NCI-H69 (cell line): Measurements from ENCODE around the gene COPZ1.

Experiments
- DNase-seq: peaks from one replicate; lab custom pipeline; 2025; lab: John Stamatoyannopoulos, UW

The COPZ1 gene

DNA sequence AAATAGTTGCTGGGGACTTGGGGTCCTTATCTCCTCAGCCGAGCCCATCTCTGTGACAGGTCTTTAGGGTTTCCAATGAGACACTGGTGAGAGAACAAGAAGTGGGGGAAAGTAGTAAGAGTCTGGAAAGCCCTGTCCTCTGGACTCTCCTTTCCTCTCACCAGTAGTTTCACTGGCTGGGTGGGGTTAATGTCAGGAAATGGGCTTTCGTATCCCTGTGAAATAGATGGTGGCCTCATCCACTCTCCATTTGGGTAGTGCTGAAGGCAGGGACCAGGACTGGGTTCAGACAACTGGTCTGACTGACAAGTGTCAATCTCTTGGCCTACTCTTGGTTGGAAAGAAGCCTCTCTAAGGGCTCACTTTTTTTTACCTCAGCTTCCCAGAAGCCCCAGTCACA lies 52.1 kb downstream of the COPZ1 start:
- DNase-seq = no peak

DNA sequence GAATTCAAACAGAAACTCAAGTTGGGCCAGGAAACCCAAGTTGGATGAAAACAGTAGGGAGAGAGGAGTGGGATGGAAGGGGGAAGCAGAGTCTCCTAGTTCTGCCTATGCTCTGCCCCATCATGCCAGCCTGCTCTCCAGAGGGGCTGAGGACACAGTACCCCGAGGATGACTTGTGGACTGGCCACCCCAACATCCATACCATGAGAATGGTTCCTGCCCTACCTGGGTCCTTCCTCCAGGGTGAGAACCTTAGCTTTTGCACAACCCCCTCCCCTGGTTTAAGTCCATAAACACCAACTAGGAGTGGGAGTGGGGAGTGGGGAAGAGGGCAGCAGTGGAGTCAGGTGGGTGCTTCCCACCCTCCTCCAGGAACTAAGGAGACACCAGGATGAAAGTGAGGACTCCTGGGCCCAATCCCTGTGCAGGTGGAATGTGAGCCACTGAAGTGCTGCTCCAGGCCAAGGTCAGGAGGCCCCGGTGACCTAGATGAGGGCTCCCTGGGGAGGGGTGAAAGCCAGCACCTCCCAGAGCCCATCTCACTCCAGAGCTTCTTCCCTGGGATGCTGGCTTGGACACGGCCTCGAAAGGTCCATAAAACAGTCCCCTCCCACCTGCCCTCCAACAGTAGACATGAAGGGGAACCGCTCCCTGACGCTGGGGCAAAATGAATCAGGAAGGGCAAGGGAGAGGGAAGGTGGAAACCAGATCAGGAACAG lies 53.0 kb downstream of the COPZ1 start:
- no peak for DNase-seq

DNA sequence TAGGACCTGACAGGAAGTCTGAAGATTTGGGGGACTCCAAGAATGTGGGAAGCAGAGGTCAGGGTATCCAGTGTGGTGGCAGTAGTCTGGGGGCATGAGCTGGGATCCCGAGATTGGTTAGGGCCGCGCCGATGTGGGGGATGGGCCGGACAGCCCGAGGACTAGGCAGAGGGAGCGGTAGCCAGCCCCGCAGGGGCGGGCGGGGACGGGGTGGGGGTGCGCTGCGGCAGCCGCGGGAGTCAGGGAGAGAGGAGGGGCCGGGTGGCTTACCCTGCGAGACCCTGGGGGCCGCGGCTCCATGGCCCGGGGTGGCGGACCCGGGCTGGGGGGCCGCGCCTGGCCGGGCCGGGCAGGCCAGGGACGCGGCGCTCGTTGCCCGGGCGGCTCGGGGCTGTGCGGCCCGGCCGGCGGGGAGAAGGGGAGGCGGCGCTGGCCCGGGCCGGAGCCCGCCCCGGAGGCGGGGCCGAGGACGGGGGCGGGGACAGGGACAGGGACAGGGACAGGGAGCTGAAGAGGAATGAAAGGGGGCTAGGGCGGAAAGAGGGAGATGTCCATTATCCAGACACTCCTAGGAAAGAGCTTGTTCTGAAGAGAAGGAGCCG lies 54.0 kb downstream of the COPZ1 start:
- peak; percentile 82 for DNase-seq

DNA sequence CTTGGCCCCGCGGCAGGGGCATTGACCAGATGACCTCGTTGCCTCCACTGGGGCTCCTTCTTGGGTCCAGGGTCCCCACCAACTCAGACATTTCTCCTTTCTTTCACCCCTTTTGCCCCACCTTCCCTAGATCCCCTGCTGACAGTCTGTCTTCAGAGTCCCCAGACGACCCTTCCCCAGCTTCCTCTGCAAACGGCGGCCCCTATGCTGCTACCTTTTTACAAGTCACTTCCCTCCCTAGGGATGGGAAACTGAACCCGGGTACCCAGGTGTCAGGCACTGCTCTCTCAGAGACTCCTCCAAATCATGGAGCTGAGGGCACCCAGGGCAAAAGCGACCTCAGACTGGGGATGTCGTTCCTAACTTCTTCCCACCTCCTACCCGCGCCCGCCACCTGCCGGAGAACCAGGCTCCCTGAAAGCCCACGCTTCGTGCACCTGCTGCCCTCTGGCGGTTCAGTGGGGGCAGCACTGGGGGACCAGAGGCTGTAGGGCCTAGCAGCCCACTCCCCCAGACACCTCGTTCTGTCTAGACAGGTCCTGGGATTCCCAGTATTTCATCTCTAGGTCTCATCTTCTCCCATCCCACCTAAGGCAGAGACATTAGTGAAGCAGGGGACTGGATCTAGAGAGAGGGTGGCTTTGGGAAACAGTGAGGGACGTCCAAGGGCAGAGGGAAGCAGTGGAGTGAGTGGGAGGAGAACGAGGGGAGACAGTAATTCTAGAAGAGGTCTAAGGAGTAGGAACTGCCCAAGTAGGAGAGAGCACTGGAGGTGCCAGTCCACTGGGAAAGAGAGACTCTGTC lies 54.7 kb downstream of the COPZ1 start:
- DNase-seq = peak; percentile 95

DNA sequence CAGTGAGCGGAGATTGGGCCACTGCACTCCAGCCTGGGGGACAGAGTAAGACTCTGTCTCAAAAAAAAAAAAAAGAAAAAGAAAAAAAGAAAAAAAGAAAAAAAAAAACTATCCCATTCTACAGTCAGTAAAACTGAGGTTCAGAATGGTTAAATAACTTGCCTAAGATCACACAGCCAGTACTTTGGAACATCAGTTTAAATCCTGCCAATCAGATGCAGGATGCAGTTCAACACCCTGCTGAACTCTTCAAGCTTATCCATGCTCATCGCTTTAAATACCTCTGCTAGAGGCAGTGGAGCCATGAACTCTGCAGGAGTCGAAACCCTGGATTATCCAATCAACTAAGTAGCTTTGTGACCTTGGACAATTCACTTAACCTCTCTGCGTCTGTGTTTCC lies 56.2 kb downstream of the COPZ1 start:
- DNase-seq = no peak

DNA sequence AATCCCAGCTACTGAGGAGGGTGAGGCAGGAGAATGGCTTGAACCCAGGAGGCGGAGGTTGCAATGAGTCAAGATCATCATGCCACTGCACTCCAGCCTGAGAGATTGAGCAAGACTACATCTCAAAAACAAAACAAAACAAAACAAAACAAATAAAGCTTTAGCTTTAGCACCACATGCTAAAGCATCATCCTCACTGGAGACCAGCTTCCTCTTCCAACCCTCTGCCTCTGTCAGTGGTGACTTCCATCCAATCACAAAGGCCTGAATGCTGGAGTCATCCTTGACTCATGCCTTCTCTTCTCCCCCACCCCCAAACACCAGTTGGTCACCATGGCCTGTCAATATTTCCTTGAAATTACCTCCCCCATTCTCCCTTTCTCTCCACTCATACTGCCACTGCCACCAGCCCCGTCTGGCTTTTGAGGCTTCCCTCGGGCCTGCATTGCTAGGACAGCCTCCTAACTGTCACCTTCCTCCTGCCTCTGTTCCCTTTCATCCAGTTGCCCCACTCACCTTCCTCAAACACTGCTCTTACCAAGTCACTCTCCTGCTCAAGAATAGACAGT lies 58.2 kb downstream of the COPZ1 start:
- no peak for DNase-seq

DNA sequence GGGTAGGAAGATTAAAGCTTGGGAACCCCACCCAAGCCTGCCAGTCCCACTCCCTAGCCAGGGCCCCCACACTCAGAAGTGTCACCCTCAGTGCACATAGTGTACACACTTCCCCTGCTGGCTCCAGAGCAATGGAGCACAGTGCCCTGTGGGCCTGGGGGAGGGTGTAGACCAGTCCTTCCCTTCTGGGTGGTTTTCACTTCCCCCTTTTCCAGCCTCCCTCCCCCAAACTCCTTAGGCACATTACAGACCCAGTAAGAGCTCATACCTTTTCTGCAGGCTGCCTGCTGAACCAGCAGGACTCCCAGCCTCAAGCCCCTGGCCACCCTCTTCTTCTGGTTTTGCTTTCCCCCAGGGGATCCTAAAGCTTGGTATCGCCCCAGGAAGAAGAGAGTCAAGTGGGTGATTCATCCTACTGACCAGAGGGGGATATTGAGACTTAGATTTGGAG lies 59.7 kb downstream of the COPZ1 start, which contains the start of gene ZNF385A:
Gene ZNF385A, minus strand, starts transcription at position 143 of the 451 bp plus-strand sequence. CDS start 219 bp downstream, outside the sequence.
- no peak for DNase-seq

DNA sequence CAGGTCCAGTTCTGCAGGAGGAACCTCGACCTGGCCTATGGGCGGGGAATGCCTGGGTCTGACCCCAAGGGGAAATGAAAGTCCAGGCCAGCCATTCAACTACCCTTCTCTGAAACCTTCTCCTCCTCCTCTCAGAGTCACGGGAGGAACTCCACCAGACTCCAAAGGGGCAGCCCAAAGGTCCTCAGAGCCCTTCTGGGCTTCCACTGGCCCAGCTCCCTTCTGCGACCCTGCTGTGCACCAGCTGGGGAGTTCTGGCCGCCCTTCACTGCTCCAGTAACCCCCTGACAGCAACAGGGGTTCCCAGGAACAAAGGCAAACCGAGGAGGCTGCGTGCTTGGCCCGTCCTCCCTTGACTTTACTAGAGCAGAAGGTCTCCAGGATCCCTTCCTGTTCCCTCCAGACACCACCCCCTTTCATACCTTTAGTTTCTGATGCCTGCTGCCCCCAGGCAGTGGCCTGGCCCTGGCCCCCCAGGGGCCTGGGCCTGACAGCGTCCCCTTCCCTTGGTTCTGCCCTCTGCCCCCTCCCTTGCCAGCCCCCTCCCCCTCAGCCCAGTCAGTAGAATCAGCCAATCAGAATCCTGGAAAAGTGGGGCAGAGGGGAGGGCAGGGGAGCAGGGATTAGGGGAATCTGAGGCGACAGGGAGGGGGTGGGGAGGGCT lies 60.5 kb downstream of the COPZ1 start:
- peak; percentile 35 for DNase-seq

DNA sequence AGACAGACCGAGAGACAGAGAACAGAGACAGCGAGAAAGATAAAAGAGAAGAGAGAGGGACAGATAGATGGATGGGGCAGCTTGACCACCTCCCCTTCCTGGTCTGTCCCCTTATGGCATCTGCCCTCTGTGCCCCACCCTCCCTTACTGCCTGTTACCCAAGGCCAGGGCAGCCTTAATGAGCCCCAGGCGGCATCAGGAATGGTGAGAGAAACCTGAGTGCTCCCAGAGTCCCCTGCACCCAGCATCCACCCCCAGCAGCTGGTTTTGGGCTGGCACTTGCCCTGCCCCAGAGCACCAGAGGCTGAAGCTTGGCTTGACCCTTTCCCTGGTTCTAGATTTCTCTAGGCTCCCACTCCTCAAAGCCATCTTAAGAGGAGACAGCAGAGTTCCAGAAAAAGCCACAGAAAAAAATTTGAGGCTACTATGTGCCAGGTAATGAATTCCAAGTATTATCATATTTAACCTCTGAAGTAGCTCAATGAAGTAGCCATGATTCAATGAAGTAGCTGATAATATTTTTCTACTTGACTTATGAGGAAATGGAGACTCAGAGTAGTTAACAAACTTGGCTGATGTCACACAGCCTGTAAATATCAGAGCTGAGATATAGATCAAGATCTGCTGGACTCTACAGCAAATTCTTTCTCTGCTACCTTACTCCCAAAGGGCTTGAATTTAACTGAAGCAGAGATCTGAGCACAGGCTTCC lies 61.6 kb downstream of the COPZ1 start:
- no peak for DNase-seq

DNA sequence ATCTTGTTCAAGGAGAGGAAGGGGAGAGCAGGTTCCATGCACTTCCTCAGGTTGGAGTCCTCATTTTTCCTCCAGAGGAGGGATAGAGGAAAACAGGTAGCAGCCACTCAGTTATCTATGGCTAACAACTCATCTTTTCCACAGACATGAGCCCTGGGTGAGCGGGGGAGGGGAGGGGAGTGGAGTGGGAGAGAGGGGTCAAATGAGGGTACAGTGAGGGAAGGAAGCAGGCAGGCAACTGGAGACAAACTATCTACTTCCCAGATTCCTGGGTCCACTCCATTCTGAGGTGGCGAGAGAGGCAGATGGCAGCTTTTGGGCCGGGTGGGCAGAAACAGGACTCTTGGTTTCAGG lies 62.2 kb downstream of the COPZ1 start:
- DNase-seq = no peak

DNA sequence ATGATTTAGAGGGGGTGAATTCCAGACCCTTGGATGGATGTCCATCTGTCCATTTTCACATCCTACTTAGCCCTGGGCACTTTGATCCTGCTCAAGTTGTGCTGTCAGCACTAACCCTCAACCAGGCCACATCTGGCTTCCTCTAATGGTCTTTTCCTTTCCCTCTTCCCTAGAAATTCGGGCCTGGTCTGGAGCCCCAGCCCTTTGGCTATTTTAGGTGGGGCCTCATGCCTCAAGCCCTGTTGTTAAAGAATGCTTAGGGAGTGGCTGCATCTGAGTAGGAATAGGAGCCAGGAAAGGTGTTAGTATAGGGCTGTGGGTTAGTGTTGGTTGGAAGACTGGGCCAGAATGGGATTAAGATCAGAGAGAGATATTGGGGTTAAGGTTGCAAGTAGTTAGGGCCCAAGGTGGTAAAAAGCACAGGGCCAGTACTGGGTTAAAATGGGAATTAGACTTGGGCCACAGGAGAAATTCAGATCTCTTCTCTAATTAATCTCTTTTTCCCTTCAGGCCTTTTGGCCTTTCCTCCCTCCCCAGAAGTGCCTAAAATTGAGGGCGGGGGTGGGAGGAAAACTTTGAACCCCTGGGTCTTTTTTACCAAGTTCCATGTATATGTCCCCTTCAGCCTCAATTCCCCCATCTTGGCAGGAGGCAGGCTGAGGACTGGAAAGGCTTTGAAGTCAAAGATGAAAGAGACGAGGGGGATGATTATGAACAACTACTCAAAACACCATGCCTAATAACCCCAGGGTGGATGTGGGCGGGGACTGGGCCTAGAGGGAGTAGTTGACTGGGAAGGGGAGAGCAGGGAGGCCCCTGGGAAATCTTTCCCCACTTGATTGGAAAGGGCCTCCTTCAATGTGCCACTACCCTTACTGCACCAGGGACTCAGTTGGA lies 63.6 kb downstream of the COPZ1 start:
- peak; percentile 56 for DNase-seq

DNA sequence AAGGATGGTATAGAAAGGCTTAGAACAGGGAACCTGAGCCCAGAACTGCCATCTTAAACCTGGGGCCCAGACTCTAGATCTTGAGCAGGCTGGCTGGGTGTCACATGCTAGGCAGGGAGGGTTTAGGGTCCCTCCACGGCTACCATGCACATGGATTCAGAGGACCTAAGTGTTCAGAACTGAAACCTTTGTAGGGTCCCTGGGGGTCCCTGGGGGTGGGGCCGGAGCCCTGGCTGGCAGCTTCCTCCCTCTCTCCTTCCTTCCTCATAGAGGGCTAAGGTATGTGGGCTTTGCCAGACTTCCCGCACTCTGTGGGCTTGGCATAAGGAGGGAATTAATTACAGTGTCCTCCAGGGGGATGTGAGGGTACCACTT lies 64.2 kb downstream of the COPZ1 start:
- no peak for DNase-seq

DNA sequence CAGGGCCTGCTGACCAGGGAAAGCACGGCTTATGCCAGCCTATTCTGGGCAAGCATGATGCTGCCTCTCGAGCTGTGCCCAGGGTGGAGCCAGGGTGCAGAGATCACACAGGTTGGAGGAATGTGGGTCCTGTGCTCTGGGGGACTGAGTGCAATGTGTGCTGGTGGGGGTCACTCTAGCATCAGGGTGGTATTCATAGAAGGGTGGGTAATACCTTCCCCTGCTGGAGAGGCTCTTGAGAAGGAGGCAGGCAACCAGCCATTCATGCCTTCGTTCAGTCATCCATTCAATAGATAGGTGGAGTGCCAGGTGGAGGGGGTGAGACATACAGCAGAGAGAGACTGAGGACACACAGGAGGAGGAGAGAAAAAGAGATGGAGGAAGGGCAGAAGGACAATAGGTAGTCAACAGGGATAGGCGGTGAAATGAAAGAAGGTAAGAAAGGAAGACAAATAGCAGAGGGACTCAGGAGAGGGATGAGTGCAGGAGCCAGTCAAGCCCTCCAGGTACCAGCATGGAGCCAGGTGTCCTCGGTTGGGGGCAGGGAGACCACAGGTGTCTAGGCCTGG lies 64.8 kb downstream of the COPZ1 start:
- no peak for DNase-seq

DNA sequence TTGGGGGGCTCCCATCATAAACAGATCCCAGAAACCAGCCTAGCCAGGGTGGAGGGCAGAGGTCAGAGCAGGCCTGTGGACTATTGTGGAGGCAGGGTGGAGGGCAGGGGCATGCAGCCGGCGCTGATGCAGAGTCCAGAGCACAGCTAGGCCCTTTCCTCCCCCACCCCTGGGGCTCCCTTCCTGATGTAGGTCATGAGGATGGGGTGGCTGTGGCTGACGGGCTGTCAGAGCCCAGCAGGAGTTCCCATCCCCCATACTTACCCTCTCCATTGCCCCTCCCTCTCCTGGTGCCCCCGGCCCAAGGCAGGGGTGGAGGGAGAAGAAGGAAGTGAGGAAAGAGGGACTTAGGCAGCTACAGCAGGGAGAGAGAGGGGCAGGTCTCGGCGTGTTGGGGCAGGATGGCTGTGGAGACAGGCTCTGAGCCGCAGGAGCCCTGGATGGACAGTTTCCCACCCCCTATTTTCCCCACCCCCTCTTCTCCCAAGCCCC lies 65.3 kb downstream of the COPZ1 start:
- DNase-seq = peak; percentile 75

DNA sequence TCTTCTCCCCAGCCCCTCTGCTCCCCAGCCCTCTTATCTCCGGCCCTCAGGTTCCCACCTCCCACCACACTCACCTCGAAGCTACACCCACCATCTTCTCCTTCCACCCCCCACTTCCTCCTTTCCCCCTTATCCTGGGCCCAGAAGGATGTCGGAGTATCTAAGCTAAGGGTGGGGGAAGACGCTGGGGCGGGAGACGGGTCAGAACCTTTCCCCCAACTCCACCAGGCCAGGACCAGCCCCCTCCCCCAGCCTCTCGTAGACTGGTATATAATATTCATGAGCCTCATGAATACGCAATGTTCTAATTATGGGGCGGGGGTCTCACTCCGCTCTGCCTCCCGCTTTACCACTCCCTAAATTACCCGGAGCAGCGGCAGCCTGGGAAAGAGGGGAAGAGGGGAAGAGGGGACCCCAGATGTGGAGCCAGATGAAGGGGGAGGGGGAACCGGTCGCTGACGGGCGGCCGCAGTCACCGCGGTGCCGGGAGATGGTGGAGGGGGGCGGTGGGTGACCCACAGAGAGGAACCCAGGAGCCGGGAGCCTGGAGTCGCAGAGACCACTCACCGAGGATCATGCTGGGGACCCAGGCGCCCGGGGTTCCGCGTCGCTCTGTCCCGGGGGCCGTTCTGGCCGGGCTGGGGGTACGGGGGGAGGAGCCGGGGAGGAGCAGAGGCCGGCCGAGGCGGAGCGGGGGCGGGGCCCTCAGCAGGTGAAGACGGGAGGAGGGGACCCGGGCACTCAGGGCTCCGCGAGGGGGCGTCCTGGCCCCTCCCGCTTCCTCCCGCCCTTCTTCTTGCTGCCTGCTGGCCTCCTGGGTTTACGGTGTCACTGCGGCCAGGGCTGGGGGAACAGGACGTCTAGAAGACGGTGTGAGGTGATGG lies 66.0 kb downstream of the COPZ1 start:
- peak; percentile 91 for DNase-seq

DNA sequence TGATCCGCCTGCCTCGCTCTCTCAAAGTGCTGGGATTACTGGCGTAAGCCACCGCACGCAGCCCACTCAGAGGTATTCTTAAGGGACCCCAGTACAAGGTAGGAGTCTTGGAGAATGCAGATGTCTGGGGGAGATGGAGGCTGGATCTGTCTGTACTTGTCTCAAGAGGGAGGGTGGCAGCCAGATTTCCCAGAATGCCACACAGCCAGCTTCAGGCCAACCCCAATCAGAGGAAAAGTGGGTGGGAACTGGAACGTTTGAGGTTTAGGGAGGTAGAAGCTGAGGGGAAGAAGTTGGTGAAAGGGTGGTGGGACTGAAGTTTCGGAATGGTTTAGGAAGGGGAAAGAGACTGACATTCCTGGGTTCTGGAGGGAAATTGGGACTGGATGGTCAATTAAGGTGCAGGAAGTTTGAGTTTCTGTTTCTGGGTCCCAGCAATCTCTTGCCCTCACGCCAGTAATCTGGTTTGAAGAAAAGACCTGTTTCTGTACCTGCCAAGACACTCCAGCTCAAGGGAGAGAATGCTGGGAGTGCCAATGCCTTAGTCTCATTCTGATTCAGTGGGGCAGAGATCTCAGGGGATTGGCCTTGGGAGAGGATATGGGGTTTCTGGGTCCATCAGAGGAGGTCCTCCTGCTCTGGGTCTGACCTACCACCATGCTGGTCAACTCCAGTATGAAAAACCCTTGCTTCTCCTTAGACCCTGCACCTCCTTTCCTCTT lies 67.7 kb downstream of the COPZ1 start:
- DNase-seq = no peak

DNA sequence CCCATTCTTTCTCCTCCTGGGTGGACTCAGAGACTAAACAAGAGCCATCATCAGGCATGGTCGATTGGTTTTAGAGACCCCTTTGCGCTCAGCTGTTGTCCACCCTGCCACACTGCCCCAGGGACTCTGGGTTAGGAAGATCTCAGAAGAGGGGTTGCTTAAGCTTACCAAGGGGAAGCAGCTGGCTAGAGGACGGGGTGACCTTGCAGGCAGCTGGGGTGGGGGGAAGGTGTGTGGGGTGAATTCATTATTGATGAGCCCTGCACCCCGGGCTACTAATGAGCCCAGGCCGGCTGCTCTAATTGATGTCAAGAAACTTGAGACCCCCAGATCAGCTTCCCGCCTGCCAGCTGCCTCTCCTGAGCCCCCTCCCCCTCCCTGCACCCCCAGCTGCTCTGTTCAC lies 68.3 kb downstream of the COPZ1 start:
- peak; percentile 77 for DNase-seq

DNA sequence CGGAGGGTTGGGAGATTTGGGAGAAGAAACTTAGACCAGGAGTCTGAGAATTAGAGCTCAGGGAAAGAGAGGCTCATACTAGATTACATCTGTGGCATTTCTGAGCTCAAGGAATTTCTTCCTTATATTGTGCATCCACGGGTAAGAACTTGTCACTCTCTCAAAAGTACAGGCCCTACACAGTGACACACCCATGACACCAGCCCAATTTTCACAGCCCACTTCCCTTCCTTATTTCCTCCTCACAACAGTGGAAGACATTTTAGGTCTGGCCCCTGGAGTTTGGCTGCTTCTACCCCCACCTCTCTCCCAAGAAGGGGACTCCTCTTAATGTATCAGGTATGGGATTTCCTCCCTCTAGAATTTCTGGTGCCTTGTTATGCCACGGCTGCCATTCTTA lies 68.8 kb downstream of the COPZ1 start:
- no peak for DNase-seq
